Endothelial cell (in vitro differentiated cells): ENCODE measurements around the gene AMPD3. TPM values are rescaled to one million over a fixed set of nuclear protein-coding genes. Genes with fewer than 3 reads are reported as not detected.

Experiments
- DNase-seq: peaks from one replicate; pipeline ENCODE4 v3.0.0; 2021; ENCODE audit warnings: low spot score
- H3K27ac Mint-ChIP-seq: one replicate; pipeline ENCODE4 v1.8.0; 2021; ENCODE audit warnings: mixed read lengths, inconsistent platforms; ENCODE audit not compliant: unreplicated experiment
- H3K27me3 Mint-ChIP-seq: one replicate; pipeline ENCODE4 v1.8.0; 2021; ENCODE audit warnings: mild to moderate bottlenecking, moderate library complexity, mixed read lengths, inconsistent platforms; ENCODE audit not compliant: unreplicated experiment
- H3K36me3 Mint-ChIP-seq: one replicate; pipeline ENCODE4 v1.8.0; 2021; ENCODE audit warnings: mild to moderate bottlenecking, low read depth, mixed read lengths, inconsistent platforms; ENCODE audit not compliant: unreplicated experiment
- H3K4me1 Mint-ChIP-seq: one replicate; pipeline ENCODE4 v1.8.0; 2021; ENCODE audit warnings: mild to moderate bottlenecking, mixed read lengths, inconsistent platforms; ENCODE audit not compliant: unreplicated experiment
- H3K4me3 Mint-ChIP-seq: one replicate; pipeline ENCODE4 v1.8.0; 2021; ENCODE audit warnings: mild to moderate bottlenecking, mixed read lengths, inconsistent platforms; ENCODE audit not compliant: unreplicated experiment
- H3K9me3 Mint-ChIP-seq: one replicate; pipeline ENCODE4 v1.8.0; 2021; ENCODE audit warnings: mixed read lengths, inconsistent platforms; ENCODE audit not compliant: unreplicated experiment
- CTCF ChIP-seq: fragments of 200-600 bp; sonication (generic); IDR thresholded peaks from one replicate; pipeline ENCODE4 v1.5.0; 2021; ENCODE audit warnings: antibody characterized with exemption; ENCODE audit not compliant: unreplicated experiment
- long read RNA-seq: library from polyadenylated mRNA; unstranded; transcript quantifications from one replicate; pipeline ENCODE4 v2.0.0, GENCODE V29; 2020; ENCODE audit not compliant: unreplicated experiment
- total RNA-seq: library from RNA; stranded (reverse); fragmentation: NEBNext Ultra II Directional; extraction: Animal tissue kit (Norgen Biotek cat#: 25700); gene quantifications from one replicate; pipeline ENCODE4 v1.2.1, GENCODE V29; 2021; ENCODE audit not compliant: unreplicated experiment

AMPD3 gene
- total RNA-seq: 23.2 TPM
- long read RNA-seq, partial matches to known transcripts: 0 of 3 reads
- long read RNA-seq, other reads (novel, unspliced or antisense): 3 of 3 reads

GRCh38 chr11:10454878-10455631 is at the start of gene AMPD3:
AMPD3 (plus strand) TSS chr11:10455264; CDS start chr11:10461520, 6,256 bp downstream.
- peaks cover 6% of the 10 kb centered on the region for H3K36me3 Mint-ChIP-seq
- H3K4me3 Mint-ChIP-seq: peak within 1 kb of the TSS; percentile 84
- peak; percentile 28 for DNase-seq
- no peak for TF ChIP-seq CTCF
- H3K4me1 Mint-ChIP-seq: peaks cover 50% of the 10 kb centered on the region
- H3K9me3 Mint-ChIP-seq: no peaks in the 10 kb centered on the region
- peaks cover 6% of the 10 kb centered on the region for H3K27me3 Mint-ChIP-seq
- H3K27ac Mint-ChIP-seq: peak within 1 kb of the TSS; percentile 91

GRCh38 chr11:10405865-10406592 is 49.0 kb upstream of the AMPD3 start:
- Mint-ChIP-seq H3K36me3 (no peaks in the 10 kb centered on the region), H3K27me3 (no peaks in the 10 kb centered on the region), H3K9me3 (no peaks in the 10 kb centered on the region), H3K4me1 (peaks cover 11% of the 10 kb centered on the region), H3K27ac (no peak overlapping the region), H3K4me3 (no peak overlapping the region)
- TF ChIP-seq CTCF: peak; percentile 41
- peak; percentile 62 for DNase-seq

- TF ChIP-seq CTCF: no peak
- no peak overlapping the region for H3K4me3 Mint-ChIP-seq
- H3K9me3 Mint-ChIP-seq: no peaks in the 10 kb centered on the region
- DNase-seq: no peak
- no peak overlapping the region for H3K27ac Mint-ChIP-seq
- H3K36me3 Mint-ChIP-seq: no peaks in the 10 kb centered on the region
- H3K4me1 Mint-ChIP-seq: peaks cover 11% of the 10 kb centered on the region
- no peaks in the 10 kb centered on the region for H3K27me3 Mint-ChIP-seq
Observed at GRCh38 chr11:10407055-10407454, 48.0 kb upstream of the AMPD3 start.

GRCh38 chr11:10407749-10408685 is 47.0 kb upstream of the AMPD3 start:
- Mint-ChIP-seq H3K36me3 (no peaks in the 10 kb centered on the region), H3K27ac (no peak overlapping the region), H3K27me3 (no peaks in the 10 kb centered on the region), H3K4me3 (no peak overlapping the region), H3K9me3 (no peaks in the 10 kb centered on the region), H3K4me1 (peaks cover 11% of the 10 kb centered on the region)
- no peak for TF ChIP-seq CTCF
- DNase-seq: no peak
